ENCODE results near the gene MST1.

The MST1 gene

DNA sequence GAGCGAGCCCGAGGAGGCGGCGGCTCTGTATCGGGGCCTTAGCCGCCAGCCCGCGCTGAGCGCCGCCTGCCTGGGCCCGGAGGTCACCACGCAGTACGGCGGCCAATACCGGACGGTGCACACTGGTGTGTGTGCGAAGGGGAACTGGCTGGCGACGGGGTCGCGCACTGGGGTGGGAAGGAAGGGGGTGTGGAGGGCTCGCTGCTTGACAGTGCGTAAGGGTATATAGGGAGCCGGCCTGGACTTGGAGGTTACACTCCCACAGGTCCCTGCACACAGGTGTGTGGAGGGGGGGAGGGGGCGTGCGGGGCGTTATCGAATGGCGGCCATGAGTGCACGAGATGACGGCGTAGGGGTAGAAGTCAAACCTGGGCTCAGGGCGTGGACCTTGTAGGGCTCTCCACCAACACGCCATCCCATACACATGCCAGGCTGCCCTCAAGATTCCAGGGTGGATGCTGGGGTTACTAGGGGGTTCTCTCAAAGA lies 14.7 kb downstream of the MST1 start:
- peak; percentile 11 for DNase-seq (ENCODE audit: low read depth)

DNA sequence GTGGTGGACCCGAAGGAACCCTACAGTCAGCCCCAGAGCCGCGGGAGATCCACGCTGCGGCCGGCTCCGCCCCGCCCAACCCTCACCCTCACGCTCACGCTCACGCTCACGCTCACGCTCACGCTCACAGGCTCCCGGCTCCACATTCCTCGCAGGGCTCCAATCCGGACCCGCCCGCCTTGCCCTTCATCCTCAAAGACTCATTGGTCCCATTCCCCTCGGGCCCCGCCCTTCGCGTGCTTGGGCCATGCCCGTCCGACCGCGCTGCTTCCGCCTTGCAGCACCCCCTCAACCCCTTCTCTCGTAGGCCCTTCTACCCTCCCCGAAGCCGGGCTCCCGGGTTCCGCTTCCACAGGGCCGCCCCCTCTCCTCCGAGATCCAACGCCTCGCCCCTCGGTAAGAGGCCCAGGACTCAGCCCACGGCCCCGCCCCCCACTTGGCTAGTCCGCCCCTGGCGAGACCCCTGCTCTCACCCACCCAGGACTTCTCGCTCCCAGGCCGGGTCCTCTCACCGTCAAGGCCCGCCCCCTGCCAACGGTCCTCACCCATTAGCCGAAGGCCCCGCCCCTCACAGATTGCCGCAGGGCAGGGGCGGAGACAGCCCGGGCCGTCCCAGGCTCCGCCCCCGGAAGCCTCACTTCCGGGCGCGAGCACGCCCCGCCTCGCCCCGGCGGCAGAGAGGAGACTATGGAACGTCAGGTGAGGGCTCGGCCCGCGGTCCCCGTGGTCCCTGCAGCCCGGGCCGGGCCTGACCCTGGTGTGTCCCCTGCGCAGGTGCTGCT lies 15.4 kb downstream of the MST1 start, which contains the start of gene APEH:
TSS of gene APEH (plus strand) at position 637 of the 782 bp plus-strand sequence. CDS start at position 688, 51 bp downstream.
- DNase-seq (ENCODE audit: low read depth) = peak; percentile 98

DNA sequence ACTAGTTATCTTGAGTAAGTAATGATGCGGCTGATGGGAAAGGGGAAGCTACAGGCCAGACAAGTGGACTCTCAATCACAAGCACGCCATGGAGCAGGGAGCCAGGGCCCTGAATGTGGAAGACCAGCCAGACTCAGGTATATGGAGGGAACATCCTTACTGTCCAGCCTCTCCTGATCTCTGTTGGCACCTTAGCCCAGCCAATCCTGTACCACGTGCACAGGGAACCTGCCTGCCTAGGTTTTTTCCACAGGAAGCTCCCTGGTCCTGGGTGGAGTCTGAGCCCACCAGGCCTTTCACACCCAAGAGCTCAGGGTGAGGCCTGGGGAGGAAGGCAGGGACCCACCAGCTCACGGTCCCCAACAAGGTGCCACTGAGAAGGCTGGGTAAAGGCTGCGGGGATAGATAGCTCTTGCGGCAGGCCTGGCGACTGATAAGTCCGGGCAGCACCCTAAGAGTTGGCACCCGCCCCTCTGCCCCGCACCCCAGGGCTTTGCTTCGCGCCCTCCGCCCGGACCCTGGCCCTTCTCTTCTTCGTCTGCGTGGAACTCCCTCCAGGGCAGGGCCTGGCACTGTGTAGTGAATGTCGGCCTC lies 16.1 kb downstream of the MST1 start:
- no peak for DNase-seq (ENCODE audit: low read depth)

DNA sequence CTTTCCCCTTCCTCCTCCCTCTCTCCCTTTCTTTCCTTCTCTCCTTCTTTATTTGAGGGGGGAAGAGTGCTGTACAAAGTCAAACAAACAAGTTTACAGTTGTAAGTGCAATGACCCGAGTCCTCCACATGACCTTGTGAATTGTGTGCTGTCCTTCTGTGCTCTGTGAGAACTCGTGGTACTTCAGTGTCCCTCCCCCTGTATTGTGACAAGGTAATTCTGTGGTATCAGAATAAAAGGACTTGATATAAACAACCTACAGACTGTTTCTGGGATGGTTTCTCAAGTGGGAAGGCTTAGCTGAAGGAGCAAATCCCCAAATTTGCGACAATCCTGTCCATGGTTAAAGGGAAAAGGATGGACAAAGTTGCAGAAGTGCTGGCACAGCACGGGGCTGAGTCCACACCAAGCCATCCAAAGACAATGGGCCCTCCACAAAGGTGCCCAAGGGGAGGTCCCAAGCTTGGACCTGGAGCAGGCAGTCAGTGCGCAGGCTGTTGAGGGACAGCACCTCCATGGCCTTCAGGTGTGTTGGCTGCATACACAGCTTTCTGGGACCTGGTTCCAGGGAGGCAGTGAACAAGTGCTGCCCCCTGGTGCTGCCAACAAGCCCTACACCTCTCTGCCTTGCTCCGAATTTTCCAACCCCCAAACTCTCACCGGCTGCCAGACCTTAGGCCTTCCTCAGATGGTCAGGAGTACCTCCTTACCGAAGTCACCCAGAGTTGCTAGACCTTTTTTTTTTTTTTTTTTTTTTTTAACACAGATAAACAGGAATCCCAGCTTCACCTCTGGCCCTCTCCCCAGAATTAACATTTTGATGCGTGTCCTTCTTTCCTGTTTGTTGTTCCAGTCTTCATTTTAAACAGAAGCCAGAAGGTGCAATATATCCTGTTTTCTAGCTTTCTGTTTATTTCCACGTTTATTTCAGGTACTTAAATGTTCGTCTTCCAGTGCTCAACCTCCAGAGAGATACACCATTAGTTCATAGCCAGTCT lies 17.7 kb downstream of the MST1 start:
- peak; percentile 63 for DNase-seq (ENCODE audit: low read depth)

DNA sequence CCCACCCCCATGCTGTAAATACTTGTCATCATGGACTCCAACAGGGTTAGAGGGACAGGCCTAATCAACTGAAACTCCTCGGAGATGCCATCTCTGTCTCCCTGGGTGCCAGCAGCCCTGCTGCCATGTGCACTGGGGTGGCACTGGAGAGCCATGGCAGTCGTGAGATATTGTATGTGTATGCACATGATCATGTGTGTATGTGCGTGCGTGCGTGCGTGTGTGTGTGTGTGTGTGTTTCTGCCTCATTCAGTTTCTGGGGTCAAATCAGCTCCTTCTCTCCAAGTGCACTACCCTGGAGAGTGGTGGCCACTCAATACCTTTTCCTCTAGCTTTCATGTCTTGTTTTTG lies 18.4 kb downstream of the MST1 start:
- DNase-seq (ENCODE audit: low read depth) = no peak

DNA sequence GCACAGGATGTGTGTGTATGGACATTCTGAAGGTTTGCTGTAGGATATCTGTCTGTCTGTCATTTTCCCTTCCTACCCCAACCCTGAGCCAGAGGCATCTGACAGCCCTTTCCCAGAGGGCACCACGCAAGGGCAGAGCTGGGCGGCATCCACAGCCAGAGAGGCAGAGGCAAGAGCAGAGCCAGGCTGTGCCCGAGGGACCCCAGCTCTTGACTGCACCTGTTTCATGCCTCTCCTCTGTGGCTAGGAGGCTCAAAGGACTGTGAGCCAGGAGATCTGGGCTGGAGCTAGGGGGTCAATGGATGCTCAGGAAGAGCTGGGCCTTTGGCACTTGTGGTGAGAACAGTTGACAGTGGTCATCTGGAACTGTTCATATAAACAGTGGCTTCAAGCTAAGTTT lies 19.9 kb downstream of the MST1 start:
- no peak for DNase-seq (ENCODE audit: low read depth)

DNA sequence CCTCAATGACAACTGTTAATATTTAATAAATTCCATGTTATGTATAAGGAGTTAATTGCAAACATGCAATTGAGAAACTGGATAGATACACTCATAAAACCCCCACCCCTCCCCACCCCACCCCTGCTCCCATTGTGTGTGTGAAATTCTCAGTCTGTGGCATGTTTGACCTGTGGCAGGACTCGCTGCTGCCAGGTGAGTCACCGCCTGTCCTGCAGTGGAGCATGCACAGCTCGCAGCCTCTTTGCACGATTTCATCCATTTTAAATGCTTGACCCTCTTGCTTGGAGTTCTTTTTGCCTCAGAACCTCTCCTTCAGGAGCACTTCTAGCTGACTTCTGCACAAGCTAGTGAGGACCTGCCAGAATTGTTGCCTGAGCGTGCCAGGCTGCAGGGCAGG lies 20.4 kb downstream of the MST1 start:
- no peak for DNase-seq (ENCODE audit: low read depth)

DNA sequence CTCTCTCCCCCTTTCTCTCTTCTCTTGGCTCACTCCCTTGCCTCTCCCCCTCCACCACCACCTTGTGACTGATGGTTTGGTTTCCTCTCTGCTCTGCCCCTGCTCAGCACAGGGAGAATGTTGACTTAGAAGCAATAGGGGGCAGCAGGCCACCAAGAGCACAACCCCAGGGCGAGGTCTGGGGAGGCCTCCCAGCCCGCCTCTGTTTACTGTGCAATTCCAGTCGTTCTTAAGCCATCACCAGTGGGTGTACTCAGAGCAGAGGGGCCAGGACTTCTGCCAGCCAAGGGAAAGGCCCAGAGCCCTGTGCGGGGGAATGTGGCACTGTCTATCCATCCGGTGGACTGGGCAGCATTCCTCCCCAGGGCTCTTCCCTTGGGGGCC lies 20.9 kb downstream of the MST1 start:
- DNase-seq (ENCODE audit: low read depth) = no peak

DNA sequence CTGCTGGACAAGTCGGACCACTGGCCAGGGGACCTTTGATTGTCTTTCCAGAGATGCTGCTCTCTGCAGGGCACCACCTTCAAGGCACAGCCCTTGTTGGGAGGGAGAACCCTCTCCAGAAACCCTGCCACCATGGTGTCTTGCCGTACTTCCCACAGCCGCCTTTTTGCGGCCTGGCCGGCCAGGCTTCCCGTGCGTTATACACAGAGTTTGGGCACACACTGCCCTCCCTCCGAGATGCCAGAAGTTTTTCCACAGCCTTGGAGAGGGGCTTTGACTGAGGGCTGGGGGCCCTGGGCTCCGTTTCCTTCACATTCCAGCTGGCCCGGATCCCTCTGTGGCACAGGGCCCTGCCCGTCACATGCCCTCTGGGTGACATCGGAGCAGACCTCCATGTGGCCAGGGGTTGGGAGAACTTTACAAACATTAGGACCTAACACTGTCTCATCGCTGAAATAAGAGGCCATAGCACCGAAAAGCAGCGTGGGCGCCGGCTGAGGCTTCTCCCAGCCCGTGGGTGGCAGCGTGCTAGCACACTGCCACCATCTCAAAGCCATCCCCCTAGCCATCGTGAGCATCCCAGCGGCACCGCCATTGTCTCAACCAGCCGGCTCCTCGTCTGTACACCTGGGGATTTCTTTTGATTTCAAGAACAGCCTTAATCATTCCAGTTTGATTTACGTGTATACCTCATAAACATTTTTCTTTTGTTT lies 21.4 kb downstream of the MST1 start:
- no peak for DNase-seq (ENCODE audit: low read depth)

DNA sequence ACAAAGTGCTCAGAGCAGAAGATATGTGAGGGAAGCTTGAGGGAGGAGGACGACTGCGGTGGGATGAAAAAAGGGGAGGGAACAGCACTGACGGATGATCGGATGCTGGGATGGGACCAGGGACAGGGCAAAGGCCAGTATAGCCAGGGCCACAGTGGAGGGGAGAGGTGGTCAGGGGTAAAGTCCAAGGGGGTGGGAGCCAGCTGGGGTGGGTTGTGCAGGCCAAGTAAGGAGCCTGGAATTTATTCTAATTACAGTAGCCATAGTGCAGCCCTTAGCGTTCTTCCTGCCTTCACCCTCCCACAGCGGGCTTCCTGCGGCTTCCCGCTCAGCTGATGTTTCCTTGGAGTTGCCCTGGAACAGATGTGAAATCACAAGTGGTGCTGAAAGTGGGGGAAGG lies 22.7 kb downstream of the MST1 start:
- no peak for DNase-seq (ENCODE audit: low read depth)

DNA sequence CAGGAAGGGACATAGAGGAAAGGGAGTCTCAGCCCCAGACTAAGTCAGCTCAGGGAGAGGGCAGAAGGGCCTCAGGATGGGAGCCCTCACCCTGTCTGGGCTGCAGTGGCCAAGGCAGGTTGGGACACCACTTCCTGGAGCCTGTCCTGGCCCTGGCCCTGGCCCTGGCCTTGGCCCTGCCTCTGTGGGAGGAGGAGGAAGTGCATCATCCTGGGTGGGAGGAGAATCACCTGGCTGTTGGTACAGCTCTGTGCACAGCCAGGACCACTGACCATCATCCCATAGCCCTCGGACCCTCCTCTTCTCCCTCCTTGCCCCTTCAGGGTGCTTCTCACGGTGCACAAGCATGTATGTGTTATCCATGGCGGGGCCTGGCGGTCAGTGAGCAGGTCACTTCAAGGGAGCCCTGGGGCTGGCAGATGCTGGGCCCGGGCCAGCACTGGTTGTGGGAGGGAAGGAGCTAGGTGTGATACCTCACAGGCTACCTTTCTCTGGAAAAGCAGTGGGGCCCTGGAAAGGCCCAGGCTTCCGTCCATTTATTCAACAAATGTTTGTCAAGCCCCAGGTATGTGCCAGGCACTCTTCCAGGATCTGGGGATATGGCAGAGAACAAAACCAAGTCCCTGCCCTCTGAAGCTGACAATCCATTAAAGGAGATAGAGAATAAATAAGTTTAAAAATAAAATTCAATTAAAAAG lies 23.3 kb downstream of the MST1 start:
- DNase-seq (ENCODE audit: low read depth) = no peak

DNA sequence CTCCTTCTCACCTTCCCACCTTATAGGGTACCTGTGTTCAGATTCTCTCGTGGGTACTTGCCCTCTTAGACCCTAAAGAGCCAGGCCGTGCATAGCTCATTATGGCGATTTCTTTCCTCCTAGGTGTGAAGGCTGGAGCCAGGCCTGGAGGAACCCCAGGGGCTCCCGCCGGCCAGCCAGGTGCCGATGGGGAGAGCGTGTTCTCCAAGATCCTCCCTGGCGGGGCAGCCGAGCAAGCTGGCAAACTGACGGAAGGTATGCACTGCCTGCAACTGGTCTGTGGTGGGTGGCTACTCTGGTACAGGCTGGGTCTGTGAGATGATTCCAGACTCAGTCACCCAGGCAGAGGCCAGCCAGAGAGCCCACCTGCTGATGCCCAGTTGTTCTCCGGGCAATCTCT lies 25.0 kb downstream of the MST1 start:
- DNase-seq (ENCODE audit: low read depth) = no peak

DNA sequence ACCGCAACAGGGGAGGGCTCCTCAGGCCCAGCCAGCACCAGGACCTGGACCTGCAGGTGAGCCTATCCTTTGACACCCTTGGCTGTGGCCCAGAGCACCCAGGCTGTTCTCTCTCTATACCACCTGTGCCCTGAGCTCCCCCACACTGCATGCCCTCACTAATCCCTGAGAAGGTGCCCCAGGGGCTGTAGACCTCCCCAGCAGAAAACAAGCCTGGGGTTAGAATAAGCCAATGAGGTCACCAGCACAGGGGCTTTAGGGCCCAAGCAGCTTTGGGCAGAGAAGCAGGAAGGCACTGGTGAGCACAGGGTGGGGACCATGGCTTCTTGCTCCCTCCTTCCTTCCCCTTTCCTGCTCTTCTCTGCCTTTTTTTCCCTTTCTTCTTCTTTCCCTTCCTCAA lies 25.4 kb downstream of the MST1 start:
- DNase-seq (ENCODE audit: low read depth) = no peak

DNA sequence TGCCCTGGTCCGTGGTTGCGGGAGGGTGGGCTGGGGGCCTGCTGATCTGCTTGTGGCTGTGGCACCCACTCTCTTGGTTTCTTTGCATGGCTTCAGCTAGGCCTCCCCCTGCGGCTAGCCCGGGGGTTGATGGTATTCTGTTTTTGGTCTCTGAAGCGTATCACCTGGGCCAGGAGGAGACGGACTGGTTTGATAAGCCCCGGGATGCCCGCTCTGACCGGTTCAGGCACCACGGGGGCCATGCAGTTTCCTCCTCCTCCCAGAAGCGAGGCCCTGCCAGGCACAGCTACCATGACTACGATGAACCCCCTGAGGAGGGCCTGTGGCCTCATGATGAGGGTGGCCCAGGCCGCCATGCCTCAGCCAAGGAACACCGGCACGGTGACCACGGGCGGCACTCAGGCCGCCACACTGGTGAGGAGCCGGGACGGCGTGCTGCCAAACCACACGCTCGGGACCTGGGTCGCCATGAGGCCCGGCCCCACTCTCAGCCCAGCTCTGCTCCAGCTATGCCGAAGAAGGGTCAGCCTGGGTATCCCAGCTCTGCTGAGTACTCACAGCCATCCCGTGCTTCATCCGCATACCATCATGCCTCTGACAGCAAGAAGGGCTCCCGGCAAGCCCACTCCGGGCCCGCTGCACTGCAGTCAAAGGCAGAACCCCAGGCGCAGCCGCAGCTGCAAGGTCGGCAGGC lies 26.4 kb downstream of the MST1 start:
- no peak for DNase-seq (ENCODE audit: low read depth)

DNA sequence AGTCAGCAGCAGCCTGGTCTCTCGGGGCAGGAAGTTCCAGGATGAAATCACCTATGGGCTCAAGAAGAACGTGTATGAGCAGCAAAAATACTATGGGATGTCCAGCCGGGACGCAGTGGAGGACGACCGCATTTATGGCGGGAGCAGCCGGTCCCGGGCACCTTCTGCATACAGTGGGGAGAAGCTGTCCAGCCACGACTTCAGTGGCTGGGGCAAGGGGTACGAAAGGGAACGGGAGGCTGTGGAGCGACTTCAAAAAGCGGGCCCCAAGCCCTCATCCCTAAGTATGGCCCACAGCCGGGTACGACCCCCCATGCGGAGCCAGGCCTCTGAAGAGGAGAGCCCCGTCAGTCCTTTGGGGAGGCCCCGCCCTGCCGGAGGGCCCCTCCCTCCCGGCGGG lies 27.3 kb downstream of the MST1 start:
- no peak for DNase-seq (ENCODE audit: low read depth)

DNA sequence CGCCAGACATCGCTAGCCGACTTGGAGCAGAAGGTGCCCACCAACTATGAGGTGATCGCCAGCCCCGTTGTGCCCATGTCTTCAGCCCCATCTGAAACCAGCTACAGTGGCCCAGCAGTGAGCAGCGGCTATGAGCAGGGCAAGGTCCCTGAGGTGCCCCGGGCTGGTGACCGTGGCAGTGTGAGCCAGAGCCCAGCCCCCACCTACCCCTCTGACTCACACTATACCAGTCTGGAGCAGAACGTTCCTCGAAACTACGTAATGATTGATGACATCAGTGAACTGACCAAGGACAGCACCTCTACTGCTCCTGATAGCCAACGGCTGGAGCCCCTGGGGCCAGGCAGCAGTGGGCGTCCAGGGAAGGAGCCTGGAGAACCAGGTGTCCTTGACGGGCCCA lies 28.0 kb downstream of the MST1 start:
- no peak for DNase-seq (ENCODE audit: low read depth)

DNA sequence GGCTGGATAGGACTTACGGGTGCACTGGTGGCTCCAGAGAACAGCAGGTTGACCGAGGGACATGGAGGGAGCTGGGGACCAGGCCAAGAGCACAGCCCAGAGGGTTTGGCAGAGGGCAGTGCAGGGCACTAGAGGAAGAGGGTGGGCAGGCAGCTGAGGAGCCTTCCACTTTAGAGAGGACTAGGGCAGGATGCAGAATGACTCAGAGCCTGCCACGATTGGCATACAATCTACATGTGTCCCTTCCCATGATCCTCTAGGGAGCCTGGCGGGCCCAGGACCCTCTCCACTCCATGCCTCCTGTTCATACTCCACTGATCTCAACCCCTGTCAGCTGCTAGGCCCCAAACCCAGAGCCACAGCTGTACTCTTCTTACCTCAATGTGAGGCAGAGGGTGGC lies 29.5 kb downstream of the MST1 start:
- no peak for DNase-seq (ENCODE audit: low read depth)

DNA sequence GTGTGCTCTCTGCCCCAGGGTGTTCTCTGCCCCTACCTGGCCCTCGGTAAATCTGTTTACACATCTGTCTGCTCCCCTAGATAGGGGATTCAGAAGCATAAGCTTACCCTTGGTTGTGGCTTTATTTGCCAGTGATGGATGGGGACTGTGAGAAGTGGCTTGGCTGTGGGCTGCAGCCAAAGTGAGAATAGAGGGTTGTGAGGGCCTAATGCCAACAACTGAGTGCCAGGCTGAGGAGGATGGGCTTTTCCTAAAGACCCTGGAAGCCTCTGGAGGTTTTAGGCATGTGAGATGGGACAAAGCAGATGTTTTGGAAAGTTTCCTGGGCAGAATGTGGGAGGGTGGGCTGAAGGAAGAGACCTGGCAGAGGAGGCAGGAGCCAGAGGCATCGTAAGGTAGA lies 30.6 kb downstream of the MST1 start:
- no peak for DNase-seq (ENCODE audit: low read depth)

DNA sequence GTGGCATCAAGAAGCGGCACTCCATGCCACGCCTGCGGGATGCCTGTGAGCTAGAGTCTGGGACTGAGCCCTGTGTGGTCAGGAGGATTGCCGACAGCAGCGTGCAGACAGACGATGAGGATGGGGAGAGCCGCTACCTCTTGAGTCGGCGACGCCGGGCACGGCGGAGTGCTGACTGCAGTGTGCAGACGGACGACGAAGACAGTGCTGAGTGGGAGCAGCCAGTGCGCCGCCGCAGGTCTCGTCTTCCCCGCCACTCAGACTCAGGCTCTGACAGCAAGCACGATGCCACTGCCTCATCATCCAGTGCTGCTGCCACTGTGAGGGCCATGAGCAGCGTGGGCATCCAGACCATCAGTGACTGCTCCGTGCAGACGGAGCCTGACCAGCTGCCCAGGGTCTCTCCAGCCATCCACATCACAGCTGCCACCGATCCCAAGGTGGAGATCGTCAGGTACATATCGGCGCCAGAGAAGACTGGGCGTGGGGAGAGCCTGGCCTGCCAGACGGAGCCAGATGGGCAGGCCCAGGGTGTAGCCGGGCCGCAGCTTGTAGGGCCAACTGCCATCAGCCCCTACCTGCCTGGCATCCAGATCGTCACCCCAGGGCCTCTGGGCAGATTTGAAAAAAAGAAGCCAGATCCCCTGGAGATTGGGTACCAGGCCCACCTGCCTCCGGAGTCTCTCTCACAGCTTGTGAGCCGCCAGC lies 31.9 kb downstream of the MST1 start:
- no peak for DNase-seq (ENCODE audit: low read depth)

DNA sequence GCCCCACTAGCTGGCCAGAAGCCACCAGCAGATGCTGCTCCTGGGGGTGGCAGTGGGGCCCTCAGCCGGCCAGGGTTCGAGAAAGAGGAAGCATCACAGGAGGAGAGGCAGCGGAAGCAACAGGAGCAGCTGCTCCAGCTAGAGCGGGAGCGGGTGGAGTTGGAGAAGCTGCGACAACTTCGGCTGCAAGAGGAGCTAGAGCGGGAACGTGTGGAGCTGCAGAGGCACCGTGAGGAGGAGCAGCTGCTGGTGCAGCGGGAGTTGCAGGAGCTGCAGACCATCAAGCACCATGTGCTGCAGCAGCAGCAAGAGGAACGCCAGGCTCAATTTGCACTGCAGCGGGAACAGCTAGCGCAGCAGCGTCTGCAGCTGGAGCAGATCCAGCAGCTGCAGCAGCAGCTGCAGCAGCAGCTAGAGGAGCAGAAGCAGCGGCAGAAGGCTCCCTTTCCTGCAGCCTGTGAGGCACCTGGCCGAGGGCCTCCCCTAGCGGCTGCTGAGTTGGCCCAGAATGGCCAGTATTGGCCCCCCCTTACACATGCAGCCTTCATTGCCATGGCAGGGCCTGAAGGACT lies 32.6 kb downstream of the MST1 start:
- DNase-seq (ENCODE audit: low read depth) = no peak
